ENCODE data around the gene KRT17. TPM values are rescaled to one million over a fixed set of nuclear protein-coding genes. Genes with fewer than 3 reads are reported as not detected.

The KRT17 gene
- total RNA-seq, 4 donors from 2014 or later: 0.70 to 12.6 TPM; not detected in 2

GRCh38 chr17:41632482-41633105, 8.2 kb upstream of the KRT17 start:
- Histone ChIP-seq H3K4me3 (no peak overlapping the region), H3K9me3 (no peaks in the 10 kb centered on the region), H3K27me3 (no peaks in the 10 kb centered on the region), H3K36me3 (no peaks in the 10 kb centered on the region), H3K4me1 (no peaks in the 10 kb centered on the region), H3K27ac (no peak overlapping the region)
- TF ChIP-seq CTCF (IDR thresholded peaks at IDR 0.05) (no peak), POLR2A (IDR thresholded peaks at IDR 0.05) (no peak)
- intact Hi-C loops (cut with DNase I; ENCODE audit: low total_unique reads): no loop called here
- no peak for DNase-seq

- no peak overlapping the region for H3K4me3 ChIP-seq
Measured at GRCh38 chr17:41631898-41632285, 7.5 kb upstream of the KRT17 start.

GRCh38 chr17:41631025-41631897, 6.9 kb upstream of the KRT17 start:
- H3K27ac ChIP-seq: no peak overlapping the region

More at GRCh38 chr17:41631898-41632285, 7.5 kb upstream of the KRT17 start:
- H3K4me1 ChIP-seq: no peaks in the 10 kb centered on the region
- H3K27me3 ChIP-seq: no peaks in the 10 kb centered on the region
- no peaks in the 10 kb centered on the region for H3K36me3 ChIP-seq
- H3K27ac ChIP-seq: no peak overlapping the region
- no peak for TF ChIP-seq CTCF (IDR thresholded peaks at IDR 0.05)
- H3K9me3 ChIP-seq: no peaks in the 10 kb centered on the region
- DNase-seq: no peak
- intact Hi-C loops (cut with DNase I; ENCODE audit: low total_unique reads): no loop called here

GRCh38 chr17:41629826-41630670, 5.7 kb upstream of the KRT17 start:
- no peak overlapping the region for H3K4me3 ChIP-seq
- H3K36me3 ChIP-seq: no peaks in the 10 kb centered on the region
- no peaks in the 10 kb centered on the region for H3K9me3 ChIP-seq
- no peak for TF ChIP-seq CTCF (IDR thresholded peaks at IDR 0.05)
- no peak for TF ChIP-seq POLR2A (IDR thresholded peaks at IDR 0.05)
- no peaks in the 10 kb centered on the region for H3K27me3 ChIP-seq
- H3K4me1 ChIP-seq: no peaks in the 10 kb centered on the region
- no peak overlapping the region for H3K27ac ChIP-seq
- intact Hi-C loops (cut with DNase I; ENCODE audit: low total_unique reads): no loop called here
- no peak for DNase-seq

More at GRCh38 chr17:41631025-41631897, 6.9 kb upstream of the KRT17 start:
- no peaks in the 10 kb centered on the region for H3K36me3 ChIP-seq
- no peaks in the 10 kb centered on the region for H3K27me3 ChIP-seq
- no peak overlapping the region for H3K4me3 ChIP-seq
- no peak for TF ChIP-seq CTCF (IDR thresholded peaks at IDR 0.05)
- TF ChIP-seq POLR2A (IDR thresholded peaks at IDR 0.05): no peak
- intact Hi-C loops (cut with DNase I; ENCODE audit: low total_unique reads): no loop called here
- DNase-seq: no peak
- no peaks in the 10 kb centered on the region for H3K9me3 ChIP-seq
- H3K4me1 ChIP-seq: no peaks in the 10 kb centered on the region
